Stomach (tissue), 4 donors: ENCODE measurements around the gene SNAPC1.

ENCODE experiments used
- EP300 ChIP-seq: sonication (generic); formaldehyde crosslinking; IDR thresholded peaks from one replicate; pipeline ENCODE4 v1.6.1; 2017; ENCODE audit warnings: antibody characterized with exemption
- POLR2A ChIP-seq, 4 donors: fragments of 450-650 bp; IDR thresholded peaks; one replicate each; pipeline ENCODE4 v1.6.1; 2016; ENCODE audit warnings: antibody characterized with exemption in 4 of 4, control low read depth in 2 of 4, mild to moderate bottlenecking in 1 of 4, moderate library complexity in 1 of 4
- POLR2AphosphoS5 ChIP-seq, 3 donors: sonication (generic); formaldehyde crosslinking; IDR thresholded peaks; one replicate each; pipeline ENCODE4 v1.6.1; 2016; ENCODE audit warnings: antibody characterized with exemption in 3 of 3
- TF ChIP-seq, protein P1 (sequence below), 7 experiments: fragments of 450-650 bp in 4 of 7; fragments of 200-600 bp in 3 of 7; sonication (generic) in 3 of 7; IDR thresholded peaks; one replicate each; pipeline ENCODE4 v1.5.1; 2016 to 2019; ENCODE audit warnings: antibody characterized with exemption in 7 of 7, control low read depth in 2 of 7, mild to moderate bottlenecking in 1 of 7

DNA sequence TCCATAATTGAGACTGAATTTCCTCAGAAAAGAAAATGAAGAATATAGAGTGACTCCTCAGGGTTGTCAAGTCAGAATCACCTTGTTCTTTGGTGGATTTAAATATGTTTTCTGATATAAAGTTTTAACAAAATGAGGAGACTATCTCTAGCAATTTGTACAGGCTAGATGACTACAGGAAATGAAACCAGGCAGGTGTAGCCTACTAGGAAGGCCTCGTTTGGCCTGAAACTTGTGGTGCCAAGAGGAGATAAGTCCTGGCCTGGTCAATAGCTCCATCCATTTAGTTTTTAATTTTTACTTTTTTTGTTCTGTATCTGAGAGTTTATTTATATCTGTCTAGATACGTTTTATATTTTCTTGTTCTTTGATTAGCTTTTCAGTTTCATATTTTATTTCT, 41.5 kb downstream of the SNAPC1 start:
- TF ChIP-seq POLR2AphosphoS5 (IDR thresholded peaks at IDR 0.05) (no peak), POLR2A (IDR thresholded peaks at IDR 0.05) (no peak), EP300 (no peak)
- TF ChIP-seq, protein P1, sequence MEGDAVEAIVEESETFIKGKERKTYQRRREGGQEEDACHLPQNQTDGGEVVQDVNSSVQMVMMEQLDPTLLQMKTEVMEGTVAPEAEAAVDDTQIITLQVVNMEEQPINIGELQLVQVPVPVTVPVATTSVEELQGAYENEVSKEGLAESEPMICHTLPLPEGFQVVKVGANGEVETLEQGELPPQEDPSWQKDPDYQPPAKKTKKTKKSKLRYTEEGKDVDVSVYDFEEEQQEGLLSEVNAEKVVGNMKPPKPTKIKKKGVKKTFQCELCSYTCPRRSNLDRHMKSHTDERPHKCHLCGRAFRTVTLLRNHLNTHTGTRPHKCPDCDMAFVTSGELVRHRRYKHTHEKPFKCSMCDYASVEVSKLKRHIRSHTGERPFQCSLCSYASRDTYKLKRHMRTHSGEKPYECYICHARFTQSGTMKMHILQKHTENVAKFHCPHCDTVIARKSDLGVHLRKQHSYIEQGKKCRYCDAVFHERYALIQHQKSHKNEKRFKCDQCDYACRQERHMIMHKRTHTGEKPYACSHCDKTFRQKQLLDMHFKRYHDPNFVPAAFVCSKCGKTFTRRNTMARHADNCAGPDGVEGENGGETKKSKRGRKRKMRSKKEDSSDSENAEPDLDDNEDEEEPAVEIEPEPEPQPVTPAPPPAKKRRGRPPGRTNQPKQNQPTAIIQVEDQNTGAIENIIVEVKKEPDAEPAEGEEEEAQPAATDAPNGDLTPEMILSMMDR (IDR thresholded peaks at IDR 0.05) = no peak
